ENCODE results near the gene MLH3. TPM values are rescaled to one million over a fixed set of nuclear protein-coding genes. Genes with fewer than 3 reads are reported as not detected.

Gene MLH3
- total RNA-seq, 2 experiments from 2014 or later: 13.2 to 14.4 TPM

DNA sequence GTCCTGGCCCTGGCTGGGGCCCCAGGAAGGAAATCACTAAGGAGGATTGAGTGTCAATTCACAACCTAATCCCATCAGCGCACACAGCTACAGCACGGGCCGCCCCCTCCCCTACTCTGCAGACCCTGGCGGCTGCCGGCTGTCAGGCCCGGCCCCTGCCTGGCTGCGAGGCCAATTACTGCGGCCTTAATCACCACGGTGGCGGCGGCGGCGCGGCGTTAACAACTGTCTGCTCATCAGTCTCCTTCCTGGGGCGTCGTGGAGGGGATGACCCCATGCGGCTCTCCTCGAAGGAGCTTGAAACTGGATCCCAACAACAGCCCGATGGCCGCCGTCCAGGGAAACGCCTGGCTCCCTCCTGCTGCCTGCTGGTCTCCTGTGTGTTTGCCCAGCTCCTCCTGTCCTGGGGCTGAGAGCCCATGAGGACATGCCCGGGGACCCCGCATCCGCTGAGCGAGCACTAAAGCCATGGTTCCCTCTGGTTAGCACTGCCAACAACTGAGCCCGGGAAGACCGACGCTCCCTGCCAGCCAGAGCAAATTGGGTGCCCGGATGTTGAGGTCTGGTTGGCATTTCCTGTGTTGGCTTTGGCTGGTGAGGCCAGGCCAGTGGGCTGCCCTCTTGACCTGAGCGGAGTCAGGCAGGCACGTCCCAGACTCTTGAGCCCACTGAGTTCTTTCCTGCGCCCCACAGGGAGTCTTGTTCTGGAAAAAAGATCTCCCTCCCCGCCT, 70.4 kb downstream of the MLH3 start:
- no peak overlapping the region for H3K27ac Mint-ChIP-seq
- no peak overlapping the region for H3K27ac ChIP-seq (ENCODE audit: low read depth in 1 of 2, low read length in 2 of 2)
- ATAC-seq (ENCODE audit: poor library complexity) (no peak), DNase-seq (no peak)
- no peaks in the 10 kb centered on the region for H3K4me1 ChIP-seq (ENCODE audit: insufficient read depth, low read length)
- ChIA-PET CTCF (no interaction called here), POLR2A (no interaction called here)
- no peak overlapping the region for H3K4me3 Mint-ChIP-seq
- H3K36me3 Mint-ChIP-seq (ENCODE audit: low read depth): no peaks in the 10 kb centered on the region
- intact Hi-C loops (cut with DNase I, micrococcal nuclease): no loop called here
- H3K4me3 ChIP-seq (ENCODE audit: low read length): no peak overlapping the region
- no peaks in the 10 kb centered on the region for H3K9me3 Mint-ChIP-seq
- TF ChIP-seq, protein P1, sequence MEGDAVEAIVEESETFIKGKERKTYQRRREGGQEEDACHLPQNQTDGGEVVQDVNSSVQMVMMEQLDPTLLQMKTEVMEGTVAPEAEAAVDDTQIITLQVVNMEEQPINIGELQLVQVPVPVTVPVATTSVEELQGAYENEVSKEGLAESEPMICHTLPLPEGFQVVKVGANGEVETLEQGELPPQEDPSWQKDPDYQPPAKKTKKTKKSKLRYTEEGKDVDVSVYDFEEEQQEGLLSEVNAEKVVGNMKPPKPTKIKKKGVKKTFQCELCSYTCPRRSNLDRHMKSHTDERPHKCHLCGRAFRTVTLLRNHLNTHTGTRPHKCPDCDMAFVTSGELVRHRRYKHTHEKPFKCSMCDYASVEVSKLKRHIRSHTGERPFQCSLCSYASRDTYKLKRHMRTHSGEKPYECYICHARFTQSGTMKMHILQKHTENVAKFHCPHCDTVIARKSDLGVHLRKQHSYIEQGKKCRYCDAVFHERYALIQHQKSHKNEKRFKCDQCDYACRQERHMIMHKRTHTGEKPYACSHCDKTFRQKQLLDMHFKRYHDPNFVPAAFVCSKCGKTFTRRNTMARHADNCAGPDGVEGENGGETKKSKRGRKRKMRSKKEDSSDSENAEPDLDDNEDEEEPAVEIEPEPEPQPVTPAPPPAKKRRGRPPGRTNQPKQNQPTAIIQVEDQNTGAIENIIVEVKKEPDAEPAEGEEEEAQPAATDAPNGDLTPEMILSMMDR (IDR thresholded peaks at IDR 0.05): no peak
- no peaks in the 10 kb centered on the region for H3K36me3 ChIP-seq (ENCODE audit: insufficient read depth, low read length)
- H3K4me1 Mint-ChIP-seq (ENCODE audit: low read depth): no peaks in the 10 kb centered on the region
- H3K27me3 ChIP-seq (ENCODE audit: control insufficient read depth in 1 of 2, insufficient read depth in 2 of 2, low read length in 2 of 2): no peaks in the 10 kb centered on the region
- no peaks in the 10 kb centered on the region for H3K9me3 ChIP-seq (ENCODE audit: control insufficient read depth in 1 of 2, insufficient read depth in 1 of 2, low read length in 2 of 2)
- no peaks in the 10 kb centered on the region for H3K27me3 Mint-ChIP-seq

- H3K36me3 ChIP-seq (ENCODE audit: insufficient read depth, low read length): no peaks in the 10 kb centered on the region
- DNase-seq (no peak), ATAC-seq (ENCODE audit: poor library complexity) (no peak)
- H3K27me3 Mint-ChIP-seq: no peaks in the 10 kb centered on the region
- POLR2A ChIA-PET: no interaction called here
- CTCF ChIA-PET: no interaction called here
- no peaks in the 10 kb centered on the region for H3K4me1 Mint-ChIP-seq (ENCODE audit: low read depth)
- no peak overlapping the region for H3K27ac Mint-ChIP-seq
- no peak overlapping the region for H3K4me3 ChIP-seq (ENCODE audit: low read length)
- intact Hi-C loops (cut with DNase I, micrococcal nuclease): no loop called here
- H3K4me3 Mint-ChIP-seq: no peak overlapping the region
- H3K4me1 ChIP-seq (ENCODE audit: insufficient read depth, low read length): no peaks in the 10 kb centered on the region
- H3K36me3 Mint-ChIP-seq (ENCODE audit: low read depth): no peaks in the 10 kb centered on the region
- no peaks in the 10 kb centered on the region for H3K9me3 Mint-ChIP-seq
- TF ChIP-seq, protein P1 (IDR thresholded peaks at IDR 0.05): no peak
- no peak overlapping the region for H3K27ac ChIP-seq (ENCODE audit: low read depth in 1 of 2, low read length in 2 of 2)
- no peaks in the 10 kb centered on the region for H3K27me3 ChIP-seq (ENCODE audit: control insufficient read depth in 1 of 2, insufficient read depth in 2 of 2, low read length in 2 of 2)
- H3K9me3 ChIP-seq (ENCODE audit: control insufficient read depth in 1 of 2, insufficient read depth in 1 of 2, low read length in 2 of 2): no peaks in the 10 kb centered on the region
These were observed 70.9 kb downstream of the MLH3 start for GRCh38 chr14:74980398-74980730.

DNA sequence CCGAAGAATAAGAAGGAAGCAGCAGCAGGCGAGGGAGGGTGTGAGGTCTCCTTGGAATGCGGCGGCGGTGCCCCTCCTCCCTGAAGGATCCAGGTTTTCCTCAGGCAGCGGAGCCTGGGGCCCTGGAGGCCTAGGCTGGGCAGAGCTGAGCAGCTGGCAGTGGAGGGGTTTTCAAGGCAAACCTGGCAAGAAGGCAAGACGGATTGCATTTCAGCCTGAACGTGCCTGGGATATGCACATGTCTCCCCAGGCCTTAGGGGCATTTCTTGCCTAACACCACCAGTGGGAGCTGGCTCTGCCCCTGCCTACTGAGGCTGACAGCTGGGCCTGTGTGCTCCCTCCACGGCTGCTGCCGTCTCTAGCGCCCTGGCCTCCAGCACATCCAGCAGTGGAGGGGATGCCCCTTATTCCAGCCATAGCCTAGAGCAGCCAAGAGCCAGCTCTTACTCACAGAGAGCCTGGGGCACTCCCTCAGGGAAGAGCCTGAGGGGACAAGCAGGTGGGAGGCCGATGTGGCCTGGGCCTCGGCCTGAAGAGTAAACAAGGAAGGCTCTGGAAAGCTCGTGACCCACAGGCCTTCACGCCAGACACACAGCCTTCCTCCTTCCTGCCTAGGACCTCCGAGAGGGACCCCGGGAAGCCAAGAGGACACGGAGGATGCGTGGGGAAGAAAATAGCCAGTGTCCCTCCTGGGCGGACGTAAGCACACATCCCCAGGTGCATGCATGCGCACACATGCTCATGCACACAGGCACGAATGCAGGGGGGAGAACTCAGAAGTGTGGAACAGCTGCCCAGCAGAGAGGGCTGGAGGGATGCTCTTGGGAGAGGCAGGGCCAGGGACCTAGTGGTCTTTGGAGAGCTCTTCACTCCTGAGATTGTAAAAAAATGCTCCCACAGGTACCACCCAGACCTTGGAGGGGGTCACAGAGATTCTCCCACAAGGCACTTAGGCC, 71.5 kb downstream of the MLH3 start:
- intact Hi-C loops (cut with DNase I, micrococcal nuclease): no loop called here
- DNase-seq (no peak), ATAC-seq (ENCODE audit: poor library complexity) (no peak)
- Histone ChIP-seq H3K27ac (ENCODE audit: low read depth in 1 of 2, low read length in 2 of 2) (no peak overlapping the region), H3K36me3 (ENCODE audit: insufficient read depth, low read length) (no peaks in the 10 kb centered on the region), H3K27me3 (ENCODE audit: control insufficient read depth in 1 of 2, insufficient read depth in 2 of 2, low read length in 2 of 2) (no peaks in the 10 kb centered on the region), H3K9me3 (ENCODE audit: control insufficient read depth in 1 of 2, insufficient read depth in 1 of 2, low read length in 2 of 2) (no peaks in the 10 kb centered on the region), H3K4me1 (ENCODE audit: insufficient read depth, low read length) (no peaks in the 10 kb centered on the region), H3K4me3 (ENCODE audit: low read length) (no peak overlapping the region)
- CTCF ChIA-PET: interaction anchor here (0.6 kb wide), 1 partner anchor 665 kb away, joined by 4 read pairs; no protein-coding TSS in a partner anchor
- H3K27me3 Mint-ChIP-seq: no peaks in the 10 kb centered on the region
- TF ChIP-seq, protein P1 (IDR thresholded peaks at IDR 0.05): no peak
- no peak overlapping the region for H3K4me3 Mint-ChIP-seq
- POLR2A ChIA-PET: no interaction called here
- no peak overlapping the region for H3K27ac Mint-ChIP-seq
- H3K36me3 Mint-ChIP-seq (ENCODE audit: low read depth): no peaks in the 10 kb centered on the region
- no peaks in the 10 kb centered on the region for H3K9me3 Mint-ChIP-seq
- H3K4me1 Mint-ChIP-seq (ENCODE audit: low read depth): no peaks in the 10 kb centered on the region

Data from CD4-positive, alpha-beta T cell (primary cell).